ENCODE measurements around the gene MGAT3. TPM values are rescaled to one million over a fixed set of nuclear protein-coding genes. Genes with fewer than 3 reads are reported as not detected.
"Not testable (repeated sequence)": the region's sequence is repeated elsewhere in the genome, so short reads cannot be mapped to it uniquely, and the experiment has no call there.

The MGAT3 gene, protein sequence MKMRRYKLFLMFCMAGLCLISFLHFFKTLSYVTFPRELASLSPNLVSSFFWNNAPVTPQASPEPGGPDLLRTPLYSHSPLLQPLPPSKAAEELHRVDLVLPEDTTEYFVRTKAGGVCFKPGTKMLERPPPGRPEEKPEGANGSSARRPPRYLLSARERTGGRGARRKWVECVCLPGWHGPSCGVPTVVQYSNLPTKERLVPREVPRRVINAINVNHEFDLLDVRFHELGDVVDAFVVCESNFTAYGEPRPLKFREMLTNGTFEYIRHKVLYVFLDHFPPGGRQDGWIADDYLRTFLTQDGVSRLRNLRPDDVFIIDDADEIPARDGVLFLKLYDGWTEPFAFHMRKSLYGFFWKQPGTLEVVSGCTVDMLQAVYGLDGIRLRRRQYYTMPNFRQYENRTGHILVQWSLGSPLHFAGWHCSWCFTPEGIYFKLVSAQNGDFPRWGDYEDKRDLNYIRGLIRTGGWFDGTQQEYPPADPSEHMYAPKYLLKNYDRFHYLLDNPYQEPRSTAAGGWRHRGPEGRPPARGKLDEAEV
- total RNA-seq, result under 1 TPM; 0.40 to 0.62 TPM

DNA sequence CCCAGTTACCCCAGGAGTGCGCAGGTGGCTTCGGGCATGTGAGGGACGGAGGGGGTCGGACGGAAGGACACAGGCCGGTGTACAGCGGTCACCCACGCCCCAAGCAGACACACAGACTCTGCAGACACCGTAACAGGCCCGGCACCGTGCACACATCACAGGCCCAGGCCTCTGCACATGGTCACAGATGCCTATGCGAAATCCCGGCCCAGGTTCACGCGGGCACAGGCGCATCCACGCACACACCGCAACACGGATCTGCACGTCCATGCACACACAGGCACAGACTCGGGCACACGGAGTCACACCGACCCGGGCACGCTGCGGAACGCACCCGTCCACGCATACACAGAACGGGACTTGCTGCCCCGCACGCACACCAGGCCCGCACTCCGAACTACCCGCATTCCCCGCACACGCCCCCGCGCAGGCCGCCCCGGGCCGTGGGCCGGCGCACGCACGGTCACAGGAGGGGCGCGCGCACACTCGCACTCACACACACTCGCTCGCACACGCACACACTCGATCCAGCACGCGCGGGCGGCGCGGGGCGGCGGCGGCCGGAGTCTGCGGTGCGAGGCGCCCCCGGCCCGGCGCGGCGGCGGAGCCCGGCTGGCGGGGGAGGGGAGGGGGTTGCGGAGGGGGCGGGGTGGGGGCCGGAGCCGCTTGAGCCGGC, at the start of gene MGAT3:
Gene MGAT3 (plus strand): TSS at position 491 of the 676 bp plus-strand sequence. CDS start 30,336 bp downstream, outside the sequence.
- CTCF ChIA-PET, result no interaction called here
- no peak within 1 kb of the TSS for H3K27ac Mint-ChIP-seq
- intact Hi-C loops (cut with micrococcal nuclease), result no loop called here

DNA sequence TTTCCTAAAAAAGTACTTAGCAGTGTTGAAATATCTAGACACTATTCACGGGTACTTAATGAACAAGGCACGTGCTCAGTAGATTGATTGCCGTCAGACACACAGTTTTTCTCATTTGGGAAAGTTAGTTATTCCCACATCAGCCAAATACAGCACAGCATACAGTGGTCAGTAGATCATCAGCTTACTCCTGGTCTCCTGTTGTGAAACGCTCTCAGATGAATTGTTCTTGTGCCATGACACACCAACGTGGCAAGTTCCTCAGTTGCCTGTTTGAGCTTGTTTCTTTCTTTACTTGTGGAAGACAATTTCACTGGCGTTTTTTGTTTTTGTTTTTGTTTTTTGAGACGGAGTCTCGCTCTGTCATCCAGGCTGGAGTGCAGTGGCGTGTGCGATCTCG, 48.6 kb upstream of the MGAT3 start:
- Mint-ChIP-seq H3K9me3 (no peaks in the 10 kb centered on the region), H3K36me3 (ENCODE audit: low read depth) (peaks cover 25% of the 10 kb centered on the region), H3K27me3 (ENCODE audit: low read depth) (no peaks in the 10 kb centered on the region), H3K4me1 (ENCODE audit: low read depth) (peaks cover 73% of the 10 kb centered on the region), H3K4me3 (no peak overlapping the region), H3K27ac (no peak overlapping the region)
- intact Hi-C loops (cut with micrococcal nuclease), result loop anchor here (10.0 kb wide), 1 partner anchor 547 kb away; no protein-coding TSS in a partner anchor
- CTCF ChIA-PET, result no interaction called here
- no peak for DNase-seq

More for the DNA sequence above, at the start of gene MGAT3:
- H3K36me3 Mint-ChIP-seq (ENCODE audit: low read depth), result no peaks in the 10 kb centered on the region
- H3K4me3 Mint-ChIP-seq, result peak within 1 kb of the TSS; percentile 53
- H3K9me3 Mint-ChIP-seq, result no peaks in the 10 kb centered on the region
- H3K4me1 Mint-ChIP-seq (ENCODE audit: low read depth), result peaks cover 11% of the 10 kb centered on the region
- DNase-seq, result no peak
- H3K27me3 Mint-ChIP-seq (ENCODE audit: low read depth), result peaks cover 42% of the 10 kb centered on the region

- DNase-seq, result no peak
- no peak overlapping the region for H3K27ac Mint-ChIP-seq
- peaks cover 21% of the 10 kb centered on the region for H3K36me3 Mint-ChIP-seq (ENCODE audit: low read depth)
- intact Hi-C loops (cut with micrococcal nuclease), result loop anchor here (10.0 kb wide), 1 partner anchor 546 kb away; no protein-coding TSS in a partner anchor
- no peaks in the 10 kb centered on the region for H3K27me3 Mint-ChIP-seq (ENCODE audit: low read depth)
- CTCF ChIA-PET, result interaction anchor here (0.5 to 0.6 kb wide), 3 partner anchors 12 to 91 kb away, joined by 3 to 5 read pairs (median 3); no protein-coding TSS in a partner anchor
- H3K9me3 Mint-ChIP-seq, result no peaks in the 10 kb centered on the region
- H3K4me1 Mint-ChIP-seq (ENCODE audit: low read depth), result peaks cover 80% of the 10 kb centered on the region
- H3K4me3 Mint-ChIP-seq, result no peak overlapping the region
These were observed 48.0 kb upstream of the MGAT3 start for GRCh38 chr22:39408807-39409206.

- intact Hi-C loops (cut with micrococcal nuclease), result loop anchor here (5.0 to 10.0 kb wide), 3 partner anchors 83 to 545 kb away; no protein-coding TSS in a partner anchor
- Mint-ChIP-seq H3K27me3 (ENCODE audit: low read depth) (no peaks in the 10 kb centered on the region), H3K4me3 (no peak overlapping the region), H3K4me1 (ENCODE audit: low read depth) (peaks cover 84% of the 10 kb centered on the region), H3K27ac (no peak overlapping the region), H3K36me3 (ENCODE audit: low read depth) (peaks cover 22% of the 10 kb centered on the region), H3K9me3 (no peaks in the 10 kb centered on the region)
- CTCF ChIA-PET, result interaction anchor here (0.6 kb wide), 1 partner anchor 83 kb away, joined by 5 read pairs; no protein-coding TSS in a partner anchor
- no peak for DNase-seq
These were observed 47.2 kb upstream of the MGAT3 start for GRCh38 chr22:39409516-39410029.

- Mint-ChIP-seq H3K27ac (no peak overlapping the region), H3K4me1 (ENCODE audit: low read depth) (peaks cover 84% of the 10 kb centered on the region), H3K9me3 (no peaks in the 10 kb centered on the region), H3K27me3 (ENCODE audit: low read depth) (no peaks in the 10 kb centered on the region), H3K4me3 (no peak overlapping the region), H3K36me3 (ENCODE audit: low read depth) (peaks cover 19% of the 10 kb centered on the region)
- CTCF ChIA-PET, result interaction anchor here (4.6 kb wide), 1 partner anchor 11 kb away, joined by 23 read pairs; the partner anchor contains the start of gene TAB1
- intact Hi-C loops (cut with micrococcal nuclease), result loop anchor here (5.0 kb wide), 2 partner anchors 82 to 318 kb away; no protein-coding TSS in a partner anchor
- DNase-seq, result no peak
These were observed 46.5 kb upstream of the MGAT3 start for GRCh38 chr22:39410264-39410663.

- Mint-ChIP-seq H3K27ac (peak overlapping the region; percentile 75), H3K36me3 (ENCODE audit: low read depth) (peaks cover 19% of the 10 kb centered on the region), H3K4me1 (ENCODE audit: low read depth) (peaks cover 88% of the 10 kb centered on the region)
- CTCF ChIA-PET, result interaction anchor here (0.6 to 4.6 kb wide), 3 partner anchors 13 to 526 kb away, joined by 3 to 23 read pairs (median 3); partner anchors contain the start of gene TAB1
- H3K9me3 Mint-ChIP-seq; H3K27me3 Mint-ChIP-seq (ENCODE audit: low read depth); H3K4me3 Mint-ChIP-seq; DNase-seq: not testable (repeated sequence)
- intact Hi-C loops (cut with micrococcal nuclease), result loop anchor here (1.0 to 5.0 kb wide), 4 partner anchors 12 to 320 kb away; partner anchors contain the start of gene ATF4
These were observed 44.9 kb upstream of the MGAT3 start for GRCh38 chr22:39411828-39412365.

DNA sequence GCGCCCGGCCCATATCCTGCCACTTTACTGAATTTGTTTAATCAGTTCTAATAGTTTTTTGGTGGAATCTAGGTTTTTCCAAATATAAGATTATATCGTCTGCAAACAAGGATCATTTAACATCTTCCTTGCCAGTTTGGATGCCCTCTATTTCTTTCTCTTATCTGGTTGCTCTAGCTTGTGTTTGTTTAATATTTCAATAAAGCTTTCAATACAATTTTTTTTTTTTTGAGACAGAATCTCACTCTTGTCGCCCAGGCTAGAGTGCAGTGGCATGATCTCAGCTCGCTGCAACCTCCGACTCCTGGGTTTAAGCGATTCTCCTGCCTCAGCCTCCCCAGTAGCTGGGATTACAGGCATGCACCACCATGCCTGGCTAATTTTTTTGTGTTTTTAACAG, 43.6 kb upstream of the MGAT3 start:
- not testable (repeated sequence) for DNase-seq; H3K9me3 Mint-ChIP-seq; H3K27me3 Mint-ChIP-seq (ENCODE audit: low read depth)
- intact Hi-C loops (cut with micrococcal nuclease), result loop anchor here (5.0 kb wide), 2 partner anchors 79 to 321 kb away; no protein-coding TSS in a partner anchor
- Mint-ChIP-seq H3K36me3 (ENCODE audit: low read depth) (peaks cover 21% of the 10 kb centered on the region), H3K4me1 (ENCODE audit: low read depth) (peaks cover 81% of the 10 kb centered on the region), H3K27ac (peak overlapping the region; percentile 80), H3K4me3 (peak overlapping the region; percentile 27)
- CTCF ChIA-PET, result interaction anchor here (1.0 to 4.6 kb wide), 3 partner anchors 14 to 83 kb away, joined by 3 to 23 read pairs (median 3); partner anchors contain the start of gene TAB1

DNA sequence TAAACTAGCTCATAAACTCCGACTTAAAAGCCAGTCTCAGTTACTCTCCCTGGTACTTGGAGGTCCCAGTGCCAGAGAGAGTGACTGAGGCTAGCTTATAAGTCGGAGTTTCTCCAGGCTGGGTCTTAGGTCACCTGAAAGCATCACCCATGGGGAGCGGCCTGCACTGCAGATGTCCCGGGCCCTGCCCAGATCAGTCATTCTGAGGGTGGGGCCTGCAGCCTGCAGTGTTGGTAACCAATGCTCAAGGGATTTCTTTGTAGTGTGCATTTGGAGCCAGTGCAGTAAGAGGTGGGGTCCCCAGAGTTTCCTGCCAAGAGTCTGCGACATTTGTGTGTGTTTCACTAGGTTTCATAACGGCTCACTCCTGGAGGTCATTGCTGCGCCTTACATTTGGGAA, 42.4 kb upstream of the MGAT3 start:
- intact Hi-C loops (cut with micrococcal nuclease), result loop anchor here (5.0 kb wide), 2 partner anchors 78 to 322 kb away; no protein-coding TSS in a partner anchor
- Mint-ChIP-seq H3K27ac (peak overlapping the region; percentile 62), H3K27me3 (ENCODE audit: low read depth) (no peaks in the 10 kb centered on the region), H3K4me3 (no peak overlapping the region), H3K36me3 (ENCODE audit: low read depth) (peaks cover 22% of the 10 kb centered on the region), H3K4me1 (ENCODE audit: low read depth) (peaks cover 69% of the 10 kb centered on the region), H3K9me3 (no peaks in the 10 kb centered on the region)
- CTCF ChIA-PET, result interaction anchor here (0.9 to 4.6 kb wide), 2 partner anchors 15 to 29 kb away, joined by 3 to 23 read pairs; partner anchors contain the start of gene TAB1
- DNase-seq, result peak; percentile 58

DNA sequence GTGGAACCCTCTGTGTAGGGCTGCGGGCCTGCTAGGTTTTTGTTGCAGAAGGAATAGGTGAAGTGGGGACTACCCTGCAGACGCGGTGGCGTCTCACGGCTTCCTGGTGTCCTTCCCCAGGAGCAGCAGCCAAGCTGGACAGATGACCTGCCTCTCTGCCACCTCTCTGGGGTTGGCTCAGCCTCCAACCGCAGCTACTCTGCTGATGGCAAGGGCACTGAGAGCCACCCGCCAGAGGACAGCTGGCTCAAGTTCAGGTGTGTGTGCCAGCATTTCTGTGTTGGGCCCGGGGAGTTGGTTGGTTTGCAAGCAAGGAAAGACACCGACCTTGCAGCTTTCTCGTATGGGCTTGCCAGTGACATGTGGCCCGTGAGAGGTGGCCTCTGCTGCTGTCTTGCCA, 41.9 kb upstream of the MGAT3 start:
- no peak overlapping the region for H3K4me3 Mint-ChIP-seq
- H3K4me1 Mint-ChIP-seq (ENCODE audit: low read depth), result peaks cover 64% of the 10 kb centered on the region
- H3K9me3 Mint-ChIP-seq, result no peaks in the 10 kb centered on the region
- intact Hi-C loops (cut with micrococcal nuclease), result loop anchor here (5.0 kb wide), 2 partner anchors 77 to 323 kb away; no protein-coding TSS in a partner anchor
- no peak overlapping the region for H3K27ac Mint-ChIP-seq
- no peaks in the 10 kb centered on the region for H3K27me3 Mint-ChIP-seq (ENCODE audit: low read depth)
- CTCF ChIA-PET, result interaction anchor here (0.5 to 4.6 kb wide), 2 partner anchors 16 to 26 kb away, joined by 3 to 23 read pairs; partner anchors contain the start of gene TAB1
- no peak for DNase-seq
- peaks cover 23% of the 10 kb centered on the region for H3K36me3 Mint-ChIP-seq (ENCODE audit: low read depth)

DNA sequence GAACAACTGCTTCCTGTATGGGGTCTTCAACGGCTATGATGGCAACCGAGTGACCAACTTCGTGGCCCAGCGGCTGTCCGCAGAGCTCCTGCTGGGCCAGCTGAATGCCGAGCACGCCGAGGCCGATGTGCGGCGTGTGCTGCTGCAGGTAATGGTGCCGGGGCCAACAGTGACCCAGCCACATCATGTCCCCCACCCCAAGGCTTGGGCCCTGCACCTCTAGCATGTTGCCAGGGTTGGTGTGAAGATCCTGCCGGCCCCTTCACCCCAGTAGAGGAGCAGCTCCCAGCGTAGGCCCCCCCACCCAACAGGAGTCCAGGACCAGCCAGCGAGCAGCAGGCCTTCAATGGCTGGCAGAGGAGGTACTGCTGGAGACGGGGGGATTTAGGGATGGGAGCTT, 41.3 kb upstream of the MGAT3 start:
- H3K4me3 Mint-ChIP-seq, result no peak overlapping the region
- H3K27me3 Mint-ChIP-seq (ENCODE audit: low read depth), result no peaks in the 10 kb centered on the region
- no peak for DNase-seq
- H3K4me1 Mint-ChIP-seq (ENCODE audit: low read depth), result peaks cover 63% of the 10 kb centered on the region
- intact Hi-C loops (cut with micrococcal nuclease), result no loop called here
- H3K36me3 Mint-ChIP-seq (ENCODE audit: low read depth), result peaks cover 25% of the 10 kb centered on the region
- CTCF ChIA-PET, result interaction anchor here (0.5 to 1.0 kb wide), 2 partner anchors 26 to 27 kb away, joined by 3 read pairs; no protein-coding TSS in a partner anchor
- no peaks in the 10 kb centered on the region for H3K9me3 Mint-ChIP-seq
- no peak overlapping the region for H3K27ac Mint-ChIP-seq

DNA sequence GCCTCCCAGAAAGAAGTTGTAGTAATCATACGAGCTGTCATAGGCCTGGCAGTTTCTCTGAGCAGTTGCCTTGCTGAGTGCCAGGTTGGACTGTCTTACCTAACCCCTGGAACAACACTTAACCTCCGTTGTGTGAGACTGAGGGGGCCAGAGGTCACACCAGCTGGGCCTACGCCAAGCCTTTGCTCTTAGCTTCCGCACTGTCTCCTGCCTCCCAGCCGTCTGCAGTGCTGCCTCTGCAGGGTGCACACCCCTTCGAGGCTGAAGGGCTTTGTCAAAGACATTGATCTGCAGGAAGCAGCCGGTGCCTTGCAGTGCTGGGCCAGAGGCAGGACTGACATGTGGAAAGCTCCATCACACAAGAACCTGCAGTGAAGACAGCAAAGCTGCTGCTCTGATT, 40.5 kb upstream of the MGAT3 start:
- intact Hi-C loops (cut with micrococcal nuclease), result no loop called here
- H3K4me1 Mint-ChIP-seq (ENCODE audit: low read depth), result peaks cover 55% of the 10 kb centered on the region
- CTCF ChIA-PET, result interaction anchor here (1.0 to 2.8 kb wide), 2 partner anchors 13 to 21 kb away, joined by 3 to 7 read pairs; no protein-coding TSS in a partner anchor
- peak; percentile 22 for DNase-seq
- peaks cover 26% of the 10 kb centered on the region for H3K36me3 Mint-ChIP-seq (ENCODE audit: low read depth)
- no peaks in the 10 kb centered on the region for H3K9me3 Mint-ChIP-seq
- no peak overlapping the region for H3K4me3 Mint-ChIP-seq
- H3K27me3 Mint-ChIP-seq (ENCODE audit: low read depth), result no peaks in the 10 kb centered on the region
- no peak overlapping the region for H3K27ac Mint-ChIP-seq
